Breast epithelium (tissue), 4 donors: ENCODE data around the gene ZNF134. TPM values are rescaled to one million over a fixed set of nuclear protein-coding genes. Genes with fewer than 3 reads are reported as not detected.

Experiments used
- DNase-seq, 2 donors: peaks; one replicate each; pipeline ENCODE4 v3.0.0-alpha.2; 2019; ENCODE audit warnings: low spot score in 2 of 2
- H3K27ac ChIP-seq, 2 donors: fragments of 200-600 bp; sonication (generic) in 1 of 2; one replicate each; pipeline ENCODE4 v1.5.1; 2016 to 2019; ENCODE audit warnings: mild to moderate bottlenecking in 1 of 2
- H3K27me3 ChIP-seq, 2 donors: fragments of 200-600 bp; sonication (generic) in 1 of 2; one replicate each; pipeline versions ENCODE4 v1.5.1 to v1.6.0; 2017 to 2019; ENCODE audit warnings: control low read depth in 1 of 2, mild to moderate bottlenecking in 1 of 2
- H3K36me3 ChIP-seq: fragments of 200-600 bp; one replicate; pipeline ENCODE4 v1.5.1; 2019
- H3K4me1 ChIP-seq, 2 donors: fragments of 200-600 bp; sonication (generic); one replicate each; pipeline ENCODE4 v1.5.1; 2016 to 2019; ENCODE audit warnings: control low read depth in 1 of 2
- H3K4me3 ChIP-seq, 3 donors: fragments of 200-600 bp; sonication (generic); 1 replicate in 2 of 3; 2 replicates in 1 of 3; pipeline ENCODE4 v1.5.1; 2016 to 2019; ENCODE audit warnings: mild to moderate bottlenecking in 3 of 3, moderate library complexity in 2 of 3
- H3K9me3 ChIP-seq, 2 donors: fragments of 200-600 bp; sonication (generic) in 1 of 2; one replicate each; pipeline ENCODE4 v1.5.1; 2016 to 2019; ENCODE audit warnings: control low read depth in 1 of 2
- CTCF ChIP-seq, 3 donors: fragments of 450-650 bp; IDR thresholded peaks; one replicate each; pipeline ENCODE4 v1.5.1; 2016 to 2017; ENCODE audit warnings: antibody characterized with exemption in 3 of 3, mild to moderate bottlenecking in 3 of 3, moderate library complexity in 3 of 3
- POLR2A ChIP-seq: fragments of 450-650 bp; IDR thresholded peaks from one replicate; pipeline ENCODE4 v1.6.1; 2016; ENCODE audit warnings: antibody characterized with exemption, mild to moderate bottlenecking, moderate library complexity
- POLR2AphosphoS5 ChIP-seq, 3 donors: sonication (generic); formaldehyde crosslinking; IDR thresholded peaks; one replicate each; pipeline ENCODE4 v1.6.1; 2017; ENCODE audit warnings: antibody characterized with exemption in 3 of 3
- intact Hi-C: fragments of 100-400 bp; cut with DNase I; formaldehyde crosslinking; loops from one replicate; pipeline ENCODE4 v1.15.1; 2023; ENCODE audit warnings: low total_unique reads
- total RNA-seq, 3 donors: library from RNA; depleted of rRNA; stranded (reverse); fragments of >200 nt; gene quantifications; one replicate each; pipeline ENCODE4 v1.1.0, GENCODE V29; 2016

Gene ZNF134
- 10 to 100 TPM; 18.2 to 31.6 (median 18.4) TPM for total RNA-seq

DNA sequence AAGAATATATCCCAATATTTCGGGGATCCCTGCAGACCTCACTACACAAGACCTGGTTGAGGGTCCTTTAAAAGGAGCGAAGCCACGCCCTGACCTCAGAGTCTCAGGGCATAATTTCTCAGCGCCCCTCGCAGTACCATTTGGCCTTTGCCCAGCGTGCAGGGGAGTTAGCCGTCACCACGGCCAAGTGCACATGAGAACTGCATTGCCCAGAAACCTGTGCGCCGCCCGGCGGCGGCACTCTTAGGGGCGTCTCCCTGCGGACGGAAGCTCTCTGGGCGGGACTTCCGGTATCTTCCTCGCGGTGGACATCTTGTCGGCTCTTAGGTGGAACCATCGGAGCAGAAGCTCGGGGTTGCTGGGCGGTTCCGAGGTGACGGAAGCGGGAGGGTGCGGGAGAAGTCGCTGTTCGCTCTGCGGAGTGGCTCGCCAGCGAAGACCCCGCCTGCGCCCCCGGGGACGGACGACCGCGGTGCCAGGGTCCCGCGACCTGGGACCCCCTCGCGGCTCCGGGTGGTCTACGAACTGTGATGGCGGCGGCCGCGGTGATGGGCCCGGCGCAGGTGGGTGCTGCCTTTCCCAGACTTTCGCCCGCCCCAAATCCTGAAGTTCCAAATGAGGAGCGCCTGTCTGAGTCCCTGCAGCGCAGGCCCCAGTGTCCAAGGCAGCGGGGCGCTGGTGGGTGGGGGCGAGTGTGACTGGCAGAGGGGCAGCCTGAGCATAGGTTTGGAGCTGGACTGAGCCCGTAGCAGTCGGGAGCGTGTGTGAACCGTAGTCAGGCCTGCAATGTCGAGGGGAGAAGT lies at the start of gene ZNF134:
Gene ZNF134, plus strand, starts transcription at position 302 of the 803 bp plus-strand sequence. CDS start 5,227 bp downstream, outside the sequence.
- Histone ChIP-seq H3K27me3 (no peaks in the 10 kb centered on the region), H3K27ac (peak within 1 kb of the TSS; percentile 81 to 82), H3K9me3 (peaks cover 45 to 46% of the 10 kb centered on the region in 2 donors), H3K4me1 (no peaks in the 10 kb centered on the region), H3K4me3 (peak within 1 kb of the TSS; percentile 84 to 100 (median 86)), H3K36me3 (peaks cover 16% of the 10 kb centered on the region)
- intact Hi-C loops, result no loop called here
- TF ChIP-seq POLR2AphosphoS5 (IDR thresholded peaks at IDR 0.05), result peak in 2 of 3 donors; percentile 26 to 70
- TF ChIP-seq CTCF (IDR thresholded peaks at IDR 0.05), result peak in 1 of 3 donors; percentile 7
- no peak for TF ChIP-seq POLR2A
- peak; percentile 82 to 88 for DNase-seq

DNA sequence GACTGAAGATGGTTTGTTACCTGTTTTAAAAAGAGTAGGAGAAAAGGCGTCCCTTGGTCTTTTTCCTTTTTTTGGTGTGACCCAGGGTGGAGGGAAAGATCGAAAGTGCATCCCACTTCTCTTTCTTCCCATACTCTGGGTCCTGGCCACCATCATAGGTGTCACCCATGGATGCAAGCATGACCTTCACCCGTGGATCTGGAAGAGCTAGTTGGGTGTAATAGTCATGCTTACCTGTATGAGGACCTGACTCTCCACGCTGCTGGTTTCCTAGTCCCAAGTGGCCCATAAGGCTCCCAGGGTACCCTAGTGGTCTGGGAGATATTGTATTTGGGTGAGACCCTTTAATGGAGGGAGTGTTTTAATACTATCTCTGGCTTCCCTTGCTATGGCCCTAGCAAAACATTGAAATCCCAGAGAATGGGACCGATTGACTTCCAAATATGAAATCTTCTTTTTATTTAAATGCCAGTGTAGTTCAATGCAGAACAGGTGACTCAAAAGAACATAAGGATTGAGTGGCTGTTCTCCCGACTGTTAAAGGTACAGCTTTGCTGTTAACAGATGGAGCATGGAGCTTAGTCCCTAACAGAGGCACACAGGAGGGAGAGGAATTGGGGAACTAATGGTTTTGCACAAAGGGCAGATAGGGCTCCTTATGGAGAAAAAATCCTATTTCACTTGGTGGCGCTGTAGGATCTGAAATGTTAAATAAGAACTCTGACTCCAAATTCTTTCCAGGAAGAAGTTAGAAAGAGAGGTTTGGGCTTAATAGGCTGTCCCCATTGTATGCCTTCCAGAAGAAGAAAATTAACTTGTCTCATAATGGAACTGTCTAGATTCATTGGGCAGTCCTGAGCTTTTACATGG lies 47.4 kb upstream of the ZNF134 start:
- no peaks in the 10 kb centered on the region for H3K36me3 ChIP-seq
- DNase-seq, result no peak
- peaks cover 85 to 89% of the 10 kb centered on the region in 2 donors for H3K9me3 ChIP-seq
- TF ChIP-seq POLR2AphosphoS5 (IDR thresholded peaks at IDR 0.05), result no peak
- no peak for TF ChIP-seq POLR2A
- no peak for TF ChIP-seq CTCF (IDR thresholded peaks at IDR 0.05)
- no peaks in the 10 kb centered on the region for H3K4me1 ChIP-seq
- H3K27ac ChIP-seq, result no peak overlapping the region
- no peaks in the 10 kb centered on the region for H3K27me3 ChIP-seq
- H3K4me3 ChIP-seq, result no peak overlapping the region
- intact Hi-C loops, result no loop called here

DNA sequence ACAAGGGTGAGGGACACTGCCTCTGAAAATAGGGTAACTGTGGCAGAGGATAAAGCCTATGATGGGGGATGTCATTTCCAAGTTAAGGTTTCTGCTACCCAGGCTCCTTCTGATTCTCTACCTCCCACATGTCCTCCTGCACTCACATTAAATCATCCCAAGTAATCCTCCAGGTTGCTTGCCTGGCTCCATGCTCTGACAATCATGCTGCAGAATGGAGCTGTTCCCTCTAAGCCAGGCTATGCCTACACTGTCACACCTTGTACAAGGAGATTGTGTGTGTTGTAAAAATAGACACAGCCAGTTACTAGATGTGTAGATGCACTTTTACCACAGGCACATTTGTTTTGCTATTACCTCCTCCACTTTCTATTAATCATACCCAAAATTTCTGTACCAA lies 43.3 kb upstream of the ZNF134 start:
- DNase-seq, result no peak
- Histone ChIP-seq H3K36me3 (peaks cover 36% of the 10 kb centered on the region), H3K4me3 (no peak overlapping the region), H3K27me3 (no peaks in the 10 kb centered on the region), H3K9me3 (peaks cover 95 to 100% of the 10 kb centered on the region in 2 donors), H3K4me1 (no peaks in the 10 kb centered on the region), H3K27ac (no peak overlapping the region)
- TF ChIP-seq POLR2A (no peak), POLR2AphosphoS5 (IDR thresholded peaks at IDR 0.05) (no peak), CTCF (IDR thresholded peaks at IDR 0.05) (no peak)
- intact Hi-C loops, result no loop called here

DNA sequence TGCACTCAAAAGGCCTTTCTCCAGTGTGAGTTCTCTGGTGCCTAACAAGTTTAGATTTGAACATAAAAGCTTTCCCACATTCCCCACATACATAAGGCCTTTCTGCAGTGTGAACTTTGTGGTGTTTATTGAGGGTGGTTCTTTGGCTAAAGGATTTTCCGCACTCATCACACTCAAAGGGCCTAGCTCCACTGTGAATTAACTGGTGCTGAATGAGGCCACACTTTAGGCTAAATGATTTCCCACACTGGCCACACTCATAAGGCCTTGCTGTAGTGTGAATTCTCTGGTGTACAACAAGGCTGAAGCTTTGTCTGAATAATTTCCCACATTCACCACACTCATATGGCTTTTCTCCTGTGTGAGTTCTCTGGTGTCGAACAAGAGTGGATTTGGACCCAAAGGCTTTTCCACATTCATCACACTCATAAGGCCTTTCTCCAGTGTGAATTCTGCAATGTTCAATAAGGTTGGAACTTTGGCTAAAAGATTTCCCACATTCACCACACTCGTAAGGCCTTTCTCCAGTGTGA lies 41.6 kb upstream of the ZNF134 start:
- no peak for DNase-seq
- H3K9me3 ChIP-seq, result peaks cover 92 to 100% of the 10 kb centered on the region in 2 donors

More for the DNA sequence above, 41.6 kb upstream of the ZNF134 start:
- intact Hi-C loops, result no loop called here
- TF ChIP-seq CTCF (IDR thresholded peaks at IDR 0.05) (no peak), POLR2A (no peak), POLR2AphosphoS5 (IDR thresholded peaks at IDR 0.05) (no peak)
- no peak overlapping the region for H3K27ac ChIP-seq
- H3K4me3 ChIP-seq, result peak overlapping the region in 1 of 3 donors; percentile 10
- H3K36me3 ChIP-seq, result peaks cover 45% of the 10 kb centered on the region
- no peaks in the 10 kb centered on the region for H3K27me3 ChIP-seq
- no peaks in the 10 kb centered on the region for H3K4me1 ChIP-seq
